Endothelial cell of umbilical vein (primary cell): ENCODE results near the gene HIF1AN. TPM values are rescaled to one million over a fixed set of nuclear protein-coding genes. Genes with fewer than 3 reads are reported as not detected.
"Not testable (repeated sequence)": the region's sequence is repeated elsewhere in the genome, so short reads cannot be mapped to it uniquely, and the experiment has no call there.

Experiments
- BruUV-seq: library from RNA; stranded (reverse); fragments of 400-500 nt; replicated peaks from 2 replicates; lab custom pipeline; 2021; lab: Mats Ljungman, UMichigan
- CTCF ChIA-PET: fragments of 300-600, 350-600 bp; sonication (Branson Sonifier 250); formaldehyde crosslinking; loops from one replicate; lab custom pipeline; 2021; ENCODE audit warnings: antibody characterized with exemption, inconsistent platforms; lab: Charles Lee
- POLR2A ChIA-PET: fragments of 300-600, 350-600 bp; sonication (Branson Sonifier 250); formaldehyde crosslinking; loops from one replicate; lab custom pipeline; 2021; ENCODE audit warnings: antibody characterized with exemption, inconsistent platforms; lab: Charles Lee
- DNase-seq: peaks from one replicate; pipeline ENCODE4 v3.0.0-alpha.2; 2011; ENCODE audit warnings: low read depth, low spot score
- FAIRE-seq: peaks from 2 replicates; lab custom pipeline; 2011; peaks lifted over from hg19 to GRCh38; lab: Jason Lieb, UNC
- H2AFZ ChIP-seq: 2 replicates; pipeline ENCODE4 v1.6.0; 2012; ENCODE audit warnings: low read depth, low read length, control low read depth, inconsistent platforms
- H3K27ac ChIP-seq: 2 replicates; pipeline ENCODE4 v1.5.1; 2011; ENCODE audit warnings: low read depth, mild to moderate bottlenecking, control low read depth, low read length, moderate library complexity; ENCODE audit not compliant: insufficient read depth
- H3K27me3 ChIP-seq, 2 experiments: 2 replicates each; pipeline versions ENCODE4 v1.6.0 to v1.6.1; 2011; ENCODE audit warnings: low read length in 2 of 2, mixed read lengths in 1 of 2; ENCODE audit not compliant: control insufficient read depth in 2 of 2, insufficient read depth in 2 of 2
- H3K36me3 ChIP-seq, 2 experiments: 2 replicates in 1 of 2; 3 replicates in 1 of 2; pipeline ENCODE4 v1.5.1; 2011; ENCODE audit warnings: low read length in 2 of 2, mild to moderate bottlenecking in 1 of 2, moderate library complexity in 1 of 2; ENCODE audit not compliant: control insufficient read depth in 2 of 2, insufficient read depth in 2 of 2; ENCODE audit errors: extremely low read depth in 1 of 2
- H3K4me1 ChIP-seq: 3 replicates; pipeline ENCODE4 v1.5.1; 2011; ENCODE audit warnings: mild to moderate bottlenecking, low read length; ENCODE audit not compliant: control insufficient read depth, insufficient read depth; ENCODE audit errors: extremely low read depth
- H3K4me2 ChIP-seq: 2 replicates; pipeline ENCODE4 v1.6.1; 2011; ENCODE audit warnings: low read length, control low read depth, mixed read lengths; ENCODE audit not compliant: insufficient read depth
- H3K4me3 ChIP-seq, 3 experiments: fragments of 200-600 bp in 1 of 3; sonication (generic), shearing (Covaris generic) in 1 of 3; replicated peaks in 1 of 3; 2 replicates each; pipeline ENCODE4 v1.5.1; 2011 to 2016; ENCODE audit warnings: control low read depth in 3 of 3, low read length in 3 of 3, mild to moderate bottlenecking in 2 of 3, inconsistent platforms in 1 of 3, low read depth in 1 of 3, moderate library complexity in 1 of 3; ENCODE audit not compliant: insufficient read depth in 1 of 3
- H3K79me2 ChIP-seq: 2 replicates; pipeline ENCODE4 v1.6.0; 2012; ENCODE audit warnings: low read length, inconsistent platforms; ENCODE audit not compliant: control insufficient read depth, insufficient read depth
- H3K9ac ChIP-seq: replicated peaks from 2 replicates; pipeline ENCODE3; 2011; ENCODE audit warnings: low read length, control low read depth; ENCODE audit not compliant: insufficient read depth; ENCODE audit errors: extremely low read depth
- H3K9me1 ChIP-seq: replicated peaks from 3 replicates; pipeline ENCODE4 v1.6.0; 2011; ENCODE audit warnings: mild to moderate bottlenecking, low read length; ENCODE audit not compliant: control insufficient read depth, insufficient read depth; ENCODE audit errors: extremely low read depth
- H3K9me3 ChIP-seq: replicated peaks from 2 replicates; pipeline ENCODE4 v1.5.1; 2012; ENCODE audit warnings: low read length, inconsistent platforms; ENCODE audit not compliant: control insufficient read depth, insufficient read depth
- H4K20me1 ChIP-seq: replicated peaks from 2 replicates; pipeline ENCODE3; 2011; ENCODE audit warnings: mild to moderate bottlenecking, low read length; ENCODE audit not compliant: control insufficient read depth, insufficient read depth; ENCODE audit errors: extremely low read depth
- CTCF ChIP-seq, 2 donors: IDR thresholded peaks; 1 replicate in 1 of 2; 2 replicates in 1 of 2; pipeline ENCODE4 v1.5.1; 2011; ENCODE audit warnings: low read length in 2 of 2, mild to moderate bottlenecking in 2 of 2, moderate library complexity in 2 of 2, control low read depth in 1 of 2, inconsistent platforms in 1 of 2, low read depth in 1 of 2; ENCODE audit not compliant: insufficient read depth in 1 of 2; ENCODE audit errors: extremely low read depth in 1 of 2
- EZH2 ChIP-seq: IDR thresholded peaks from 2 replicates; pipeline ENCODE4 v1.6.1; 2012; ENCODE audit warnings: borderline replicate concordance, low read depth, mild to moderate bottlenecking, moderate library complexity, low read length, inconsistent platforms; ENCODE audit not compliant: severe bottlenecking
- FOS ChIP-seq: IDR thresholded peaks from 2 replicates; pipeline ENCODE4 v1.6.1; 2011; ENCODE audit warnings: mild to moderate bottlenecking, low read length, moderate library complexity, borderline replicate concordance; ENCODE audit not compliant: insufficient read depth
- GATA2 ChIP-seq: IDR thresholded peaks from 2 replicates; pipeline ENCODE4 v1.7.0; 2011; ENCODE audit warnings: low read depth, mild to moderate bottlenecking, moderate library complexity, mixed read lengths, low read length; ENCODE audit not compliant: insufficient read length, insufficient read depth
- JUN ChIP-seq: IDR thresholded peaks from 2 replicates; pipeline ENCODE4 v1.6.1; 2011; ENCODE audit warnings: borderline replicate concordance, low read depth; ENCODE audit not compliant: insufficient read length, insufficient read depth
- MAX ChIP-seq: IDR thresholded peaks from 2 replicates; pipeline ENCODE4 v1.6.1; 2011; ENCODE audit not compliant: insufficient read depth, insufficient read length
- MYC ChIP-seq: IDR thresholded peaks from one replicate; pipeline ENCODE4 v1.6.1; 2011; ENCODE audit warnings: mild to moderate bottlenecking, low read depth, low read length
- POLR2A ChIP-seq: IDR thresholded peaks from 2 replicates; pipeline ENCODE4 v1.6.1; 2012; ENCODE audit warnings: low read depth, mild to moderate bottlenecking, control low read depth, low read length
- dilution Hi-C: fragments of 300-500 bp; cut with MboI; formaldehyde crosslinking; loops from one replicate; pipeline ENCODE4 v1.15.0; 2019; ENCODE audit warnings: low sequenced_read_pairs; ENCODE audit not compliant: extremely low pct_ligation_motif_present
- intact Hi-C: fragments of 100-400 bp; cut with micrococcal nuclease; formaldehyde crosslinking; loops from one replicate; pipeline ENCODE4 v1.10.0; 2022
- polyA plus RNA-seq, 4 experiments: library from polyadenylated mRNA; depleted of rRNA in 3 of 4; stranded (reverse) in 3 of 4; unstranded in 1 of 4; fragments of >200 nt; gene quantifications; 2 replicates each; pipeline versions ENCODE4 v1.2.1 to v1.2.3, GENCODE V29; 2011 to 2012; ENCODE audit warnings: missing spikeins in 1 of 4
- total RNA-seq: library from RNA; stranded (reverse); gene quantifications from 2 replicates; pipeline ENCODE4 v1.2.3, GENCODE V29; 2021

Gene HIF1AN
- total and polyA plus RNA-seq, 2 donors (not counting 3 experiments of a cell fraction or from before 2014, with no cell fraction given): 7.3 to 34.0 TPM

- no peaks in the 10 kb centered on the region for H3K79me2 ChIP-seq
- intact Hi-C loops: no loop called here
- H3K9me1 ChIP-seq: no peaks in the 10 kb centered on the region
- H3K4me1 ChIP-seq: no peaks in the 10 kb centered on the region
- no peaks in the 10 kb centered on the region for H3K36me3 ChIP-seq
- peaks cover 41 to 44% of the 10 kb centered on the region in 2 experiments for H3K27me3 ChIP-seq
- H3K9me3 ChIP-seq: no peaks in the 10 kb centered on the region
- H3K4me3 ChIP-seq: no peak overlapping the region
- H3K4me2 ChIP-seq: no peak overlapping the region
- no peak overlapping the region for H2AFZ ChIP-seq
- FAIRE-seq: no peak
- H3K9ac ChIP-seq: no peak overlapping the region
- DNase-seq: no peak
- POLR2A ChIA-PET: no interaction called here
- H3K27ac ChIP-seq: no peak overlapping the region
- H4K20me1 ChIP-seq: no peaks in the 10 kb centered on the region
- dilution Hi-C loops: no loop called here
- CTCF ChIA-PET: no interaction called here
- BruUV-seq: no TSS peak
- TF ChIP-seq JUN (no peak), GATA2 (no peak), MAX (no peak), CTCF (IDR thresholded peaks at IDR 0.05; ENCODE audit: extremely low read depth in 1 of 2, insufficient read depth in 1 of 2, low read depth in 1 of 2, low read length in 2 of 2) (no peak), EZH2 (no peak), MYC (no peak), FOS (no peak), POLR2A (no peak)
These were observed 35.5 kb downstream of the HIF1AN start for GRCh38 chr10:100571084-100571856.

GRCh38 chr10:100575146-100575545 lies 39.4 kb downstream of the HIF1AN start:
- POLR2A ChIA-PET, H3K9me1 ChIP-seq, H3K9ac ChIP-seq, CTCF ChIA-PET, FAIRE-seq, dilution Hi-C loops, BruUV-seq, H3K4me3 ChIP-seq, H3K4me1 ChIP-seq, intact Hi-C loops, H3K79me2 ChIP-seq, H3K4me2 ChIP-seq, H3K9me3 ChIP-seq, H3K36me3 ChIP-seq, H4K20me1 ChIP-seq, DNase-seq, H3K27ac ChIP-seq, H2AFZ ChIP-seq: not testable (repeated sequence)
- peaks cover 16 to 19% of the 10 kb centered on the region in 2 experiments for H3K27me3 ChIP-seq
